GM10266 (cell line): Measurements from ENCODE around the gene KRT82.

Source experiments
- DNase-seq: peaks from one replicate; pipeline ENCODE4 v3.0.0; 2012; ENCODE audit errors: extremely low spot score
- TF ChIP-seq, protein P1 (sequence below): IDR thresholded peaks from 2 replicates; pipeline ENCODE4 v1.5.1; 2012; ENCODE audit warnings: mild to moderate bottlenecking, low read depth; ENCODE audit not compliant: control insufficient read depth, insufficient read depth; ENCODE audit errors: missing control alignments

Gene KRT82

DNA sequence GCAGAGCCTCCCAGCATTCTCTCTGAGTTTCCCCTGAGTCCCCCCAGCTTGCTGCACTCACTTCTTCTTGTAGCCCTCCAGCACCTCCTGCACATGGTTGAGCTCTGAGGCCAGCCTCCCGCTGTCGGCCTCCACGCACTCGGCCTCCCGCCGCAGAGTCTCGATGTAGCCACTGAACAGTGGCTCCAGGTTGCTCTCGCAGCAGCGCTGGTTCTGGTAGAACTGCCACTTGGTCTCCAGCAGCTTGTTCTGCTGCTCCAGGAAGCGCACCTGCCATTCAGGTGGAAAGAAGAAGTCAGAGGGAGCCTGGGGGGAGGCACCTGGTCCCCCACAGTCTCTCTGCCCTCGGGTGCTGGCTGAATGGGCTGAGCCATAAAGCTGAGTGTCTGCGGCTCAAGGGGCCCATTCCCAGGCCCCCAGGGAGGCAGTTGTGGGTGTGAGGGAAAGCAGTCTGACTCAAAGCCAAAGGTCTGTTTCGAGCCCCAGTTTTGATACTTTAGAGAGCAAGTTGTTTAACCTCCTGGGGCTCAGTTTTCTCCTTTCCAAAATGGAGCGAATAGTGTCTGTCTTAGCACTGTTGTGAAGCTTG, 41.1 kb downstream of the KRT82 start:
- no peak for DNase-seq
- TF ChIP-seq, protein P1, sequence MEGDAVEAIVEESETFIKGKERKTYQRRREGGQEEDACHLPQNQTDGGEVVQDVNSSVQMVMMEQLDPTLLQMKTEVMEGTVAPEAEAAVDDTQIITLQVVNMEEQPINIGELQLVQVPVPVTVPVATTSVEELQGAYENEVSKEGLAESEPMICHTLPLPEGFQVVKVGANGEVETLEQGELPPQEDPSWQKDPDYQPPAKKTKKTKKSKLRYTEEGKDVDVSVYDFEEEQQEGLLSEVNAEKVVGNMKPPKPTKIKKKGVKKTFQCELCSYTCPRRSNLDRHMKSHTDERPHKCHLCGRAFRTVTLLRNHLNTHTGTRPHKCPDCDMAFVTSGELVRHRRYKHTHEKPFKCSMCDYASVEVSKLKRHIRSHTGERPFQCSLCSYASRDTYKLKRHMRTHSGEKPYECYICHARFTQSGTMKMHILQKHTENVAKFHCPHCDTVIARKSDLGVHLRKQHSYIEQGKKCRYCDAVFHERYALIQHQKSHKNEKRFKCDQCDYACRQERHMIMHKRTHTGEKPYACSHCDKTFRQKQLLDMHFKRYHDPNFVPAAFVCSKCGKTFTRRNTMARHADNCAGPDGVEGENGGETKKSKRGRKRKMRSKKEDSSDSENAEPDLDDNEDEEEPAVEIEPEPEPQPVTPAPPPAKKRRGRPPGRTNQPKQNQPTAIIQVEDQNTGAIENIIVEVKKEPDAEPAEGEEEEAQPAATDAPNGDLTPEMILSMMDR, result no peak

DNA sequence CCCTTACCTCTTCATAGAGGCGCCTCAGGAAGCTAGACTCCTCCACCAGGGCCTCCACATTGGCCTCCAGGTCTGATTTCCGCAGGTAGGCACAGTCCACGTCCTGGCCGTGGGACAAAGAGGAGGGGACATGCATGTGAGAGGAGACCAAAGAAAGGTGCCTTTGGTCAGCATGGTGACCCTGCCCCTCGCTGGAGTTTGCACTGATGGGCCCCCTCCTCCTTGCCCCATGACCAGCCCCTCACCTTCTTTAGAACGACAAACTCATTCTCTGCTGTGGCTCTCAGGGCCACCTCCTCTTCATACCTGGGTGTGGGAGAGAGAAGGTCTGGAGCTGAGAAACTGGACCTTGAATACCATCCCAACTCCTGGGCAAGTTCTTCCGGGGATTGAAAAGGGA, 42.1 kb downstream of the KRT82 start:
- TF ChIP-seq, protein P1, result no peak
- no peak for DNase-seq

DNA sequence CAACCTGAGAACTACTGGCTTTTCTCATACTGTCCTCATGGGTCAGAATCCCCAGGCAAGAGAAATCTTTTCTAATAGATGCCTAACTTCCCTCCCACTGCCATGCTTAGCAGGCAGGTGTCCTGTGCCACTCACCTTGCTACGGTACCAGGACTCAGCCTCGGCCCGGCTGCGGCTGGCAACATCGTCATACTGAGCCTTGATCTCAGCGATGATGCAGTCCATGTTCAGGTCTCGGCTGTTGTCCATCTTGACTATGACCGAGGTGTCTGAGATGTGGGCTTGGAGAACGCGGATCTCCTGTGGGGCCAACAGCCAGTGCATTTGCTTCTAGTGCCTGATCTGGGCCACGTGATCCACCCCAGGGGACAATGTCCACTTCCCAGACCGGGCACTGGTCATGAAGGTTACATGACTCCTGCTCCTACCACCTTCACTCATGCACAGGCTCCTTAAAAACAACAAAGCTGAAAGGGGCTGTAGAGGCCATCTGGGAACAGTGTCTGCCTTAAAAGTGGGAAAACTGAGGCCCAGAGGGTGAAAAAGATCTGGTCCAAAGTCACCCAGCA, 42.9 kb downstream of the KRT82 start:
- TF ChIP-seq, protein P1, result no peak
- no peak for DNase-seq

DNA sequence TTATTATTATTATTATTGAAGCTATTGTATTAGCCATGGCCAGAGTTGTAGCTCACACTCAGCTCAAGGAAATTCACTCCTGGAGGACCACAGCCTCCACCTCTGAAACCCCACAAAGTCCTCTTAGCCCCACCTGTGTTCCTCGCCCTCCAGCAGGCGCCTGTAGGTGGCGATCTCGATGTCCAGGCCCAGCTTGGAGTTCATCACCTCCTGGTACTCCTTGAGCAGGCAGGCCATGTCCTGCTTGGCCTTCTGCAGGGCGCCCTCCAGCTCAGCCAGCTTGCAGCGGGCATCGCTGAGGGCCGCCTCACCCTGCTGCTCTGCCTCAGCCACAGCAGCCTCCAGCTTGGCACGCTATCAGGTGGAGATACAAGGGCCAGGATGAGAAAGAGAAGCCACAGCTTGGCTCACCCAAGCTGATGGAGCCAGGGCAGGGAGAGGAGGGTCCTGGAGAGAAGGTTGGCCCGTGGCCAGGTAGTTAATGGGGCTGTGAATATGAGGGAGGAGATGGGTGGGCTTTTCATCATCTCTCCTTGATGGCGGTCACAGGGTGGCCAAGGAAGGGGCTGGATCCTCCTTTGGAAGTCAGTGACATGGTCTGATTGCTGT, 43.9 kb downstream of the KRT82 start:
- no peak for DNase-seq
- TF ChIP-seq, protein P1, result peak; percentile 45

DNA sequence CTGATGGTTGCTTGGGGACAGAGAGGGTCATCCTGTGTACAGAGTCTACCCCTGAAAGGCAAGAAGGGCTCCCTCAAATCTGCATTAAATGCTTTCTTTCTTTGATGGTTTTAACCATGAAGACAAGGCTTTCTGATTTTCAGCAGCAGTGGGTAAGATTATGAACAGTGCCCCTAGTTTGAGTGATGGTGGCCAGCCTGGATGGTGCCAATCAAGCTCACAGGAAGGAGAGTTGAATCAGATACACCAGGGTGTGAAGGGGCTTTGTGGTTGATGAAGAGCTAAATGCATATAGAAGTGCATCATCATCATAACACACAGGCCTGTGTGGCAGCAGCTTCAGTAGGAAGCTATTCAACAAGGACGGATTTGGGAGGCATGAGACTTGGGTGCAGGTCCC, 44.6 kb downstream of the KRT82 start:
- TF ChIP-seq, protein P1, result no peak
- DNase-seq, result no peak

DNA sequence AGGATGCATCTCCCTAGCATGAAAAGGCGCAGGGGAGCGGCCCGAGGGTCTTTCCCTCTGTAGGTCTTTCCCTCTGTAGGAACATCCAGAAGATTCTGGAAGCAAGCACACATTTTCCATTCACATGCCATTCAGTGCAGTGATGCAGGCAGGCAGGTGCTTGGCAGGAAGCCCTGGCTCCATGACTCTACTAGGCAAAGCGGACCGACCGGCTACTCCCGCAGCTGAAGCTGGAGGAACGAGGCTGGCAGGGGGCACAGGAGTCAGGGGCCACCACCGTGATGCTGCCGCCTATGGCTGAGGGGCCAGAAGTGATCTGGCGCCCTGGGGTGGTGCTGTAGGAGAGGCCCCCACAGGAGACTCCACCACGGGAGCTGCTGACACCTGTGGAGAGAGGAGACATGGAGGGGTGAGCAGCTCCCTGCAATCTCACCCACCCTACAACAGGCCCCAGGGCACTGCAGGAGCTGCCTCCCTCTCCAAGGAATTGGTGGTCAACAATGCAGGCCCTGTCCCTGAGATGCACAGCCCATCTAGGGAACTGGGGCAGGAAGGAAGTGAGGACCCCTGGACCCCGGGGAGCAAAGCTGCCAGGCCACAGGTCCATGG, 45.4 kb downstream of the KRT82 start:
- DNase-seq, result no peak
- TF ChIP-seq, protein P1, result no peak
